Mesenchymal stem cell (in vitro differentiated cells and primary cell): ENCODE measurements around the gene STX16.

Experiments
- DNase-seq: peaks from one replicate; pipeline ENCODE4 v3.0.0-alpha.2; 2013
- H2AFZ ChIP-seq: one replicate; pipeline ENCODE4 v1.6.1; 2013; ENCODE audit warnings: low read depth, mild to moderate bottlenecking, control low read depth, inconsistent platforms, low read length, moderate library complexity
- H2AK5ac ChIP-seq: 2 replicates; pipeline ENCODE4 v1.6.1; 2013; ENCODE audit warnings: low read length, moderate library complexity, mild to moderate bottlenecking, inconsistent platforms; ENCODE audit not compliant: severe bottlenecking
- H2BK120ac ChIP-seq: one replicate; pipeline ENCODE4 v1.6.1; 2013; ENCODE audit warnings: low read depth, mild to moderate bottlenecking, inconsistent platforms, low read length, moderate library complexity
- H2BK12ac ChIP-seq, 2 experiments: one replicate each; pipeline ENCODE4 v1.6.1; 2013; ENCODE audit warnings: inconsistent platforms in 2 of 2, low read length in 2 of 2, mild to moderate bottlenecking in 2 of 2, moderate library complexity in 2 of 2, control low read depth in 1 of 2
- H2BK15ac ChIP-seq: one replicate; pipeline ENCODE4 v1.6.1; 2013; ENCODE audit warnings: mild to moderate bottlenecking, low read depth, inconsistent platforms; ENCODE audit not compliant: poor library complexity, severe bottlenecking
- H2BK5ac ChIP-seq: 2 replicates; pipeline ENCODE4 v1.6.1; 2013; ENCODE audit warnings: low read depth, mild to moderate bottlenecking, low read length, control low read depth, inconsistent platforms; ENCODE audit not compliant: poor library complexity, severe bottlenecking
- H3K14ac ChIP-seq, 2 experiments: one replicate each; pipeline ENCODE4 v1.6.1; 2013; ENCODE audit warnings: inconsistent platforms in 2 of 2, low read length in 2 of 2, control low read depth in 1 of 2, mild to moderate bottlenecking in 1 of 2, moderate library complexity in 1 of 2
- H3K18ac ChIP-seq, 2 experiments: one replicate each; pipeline ENCODE4 v1.6.1; 2013; ENCODE audit warnings: inconsistent platforms in 2 of 2, low read length in 2 of 2, control low read depth in 1 of 2, low read depth in 1 of 2, mild to moderate bottlenecking in 1 of 2
- H3K23ac ChIP-seq, 2 experiments: one replicate each; pipeline ENCODE4 v1.6.1; 2013; ENCODE audit warnings: inconsistent platforms in 2 of 2, low read length in 2 of 2, mild to moderate bottlenecking in 2 of 2, moderate library complexity in 2 of 2, control low read depth in 1 of 2
- H3K27ac ChIP-seq: 2 replicates; pipeline ENCODE4 v1.5.1; 2013; ENCODE audit warnings: mild to moderate bottlenecking, moderate library complexity, low read length, control low read depth, inconsistent platforms; ENCODE audit not compliant: poor library complexity, severe bottlenecking
- H3K27me3 ChIP-seq, 2 experiments: 2 replicates each; pipeline versions ENCODE4 v1.6.1 to v1.7.0; 2013; ENCODE audit warnings: low read length in 2 of 2, mild to moderate bottlenecking in 2 of 2, moderate library complexity in 2 of 2, control low read depth in 1 of 2, inconsistent platforms in 1 of 2; ENCODE audit not compliant: control insufficient read depth in 1 of 2, insufficient read depth in 1 of 2
- H3K36me3 ChIP-seq, 2 experiments: 2 replicates each; pipeline versions ENCODE4 v1.6.1 to v1.7.0; 2013; ENCODE audit warnings: low read length in 2 of 2, control low read depth in 1 of 2, inconsistent platforms in 1 of 2, low read depth in 1 of 2, mild to moderate bottlenecking in 1 of 2; ENCODE audit not compliant: insufficient read depth in 2 of 2, control insufficient read depth in 1 of 2
- H3K4ac ChIP-seq, 2 experiments: one replicate each; pipeline ENCODE4 v1.6.1; 2013; ENCODE audit warnings: inconsistent platforms in 2 of 2, low read length in 2 of 2, mild to moderate bottlenecking in 2 of 2, moderate library complexity in 2 of 2, control low read depth in 1 of 2, low read depth in 1 of 2
- H3K4me1 ChIP-seq: 2 replicates; pipeline ENCODE4 v1.6.1; 2013; ENCODE audit warnings: low read depth, low read length, control low read depth; ENCODE audit not compliant: control insufficient read depth, insufficient read depth
- H3K4me2 ChIP-seq: 2 replicates; pipeline ENCODE4 v1.6.1; 2013; ENCODE audit warnings: low read length, mild to moderate bottlenecking, inconsistent platforms; ENCODE audit not compliant: poor library complexity, severe bottlenecking
- H3K4me3 ChIP-seq, 2 experiments: 2 replicates each; pipeline versions ENCODE4 v1.5.1 to v1.7.0; 2013; ENCODE audit warnings: low read length in 2 of 2, mild to moderate bottlenecking in 2 of 2, control low read depth in 1 of 2, low read depth in 1 of 2; ENCODE audit not compliant: insufficient read depth in 1 of 2
- H3K79me1 ChIP-seq: replicated peaks from 2 replicates; pipeline ENCODE4 v1.6.1; 2013; ENCODE audit warnings: mild to moderate bottlenecking, control low read depth, low read length, inconsistent platforms; ENCODE audit not compliant: poor library complexity, severe bottlenecking
- H3K9ac ChIP-seq: 2 replicates; pipeline ENCODE4 v1.7.0; 2013; ENCODE audit warnings: mild to moderate bottlenecking, low read length, moderate library complexity
- H3K9me3 ChIP-seq: 2 replicates; pipeline ENCODE4 v1.7.0; 2013; ENCODE audit warnings: mild to moderate bottlenecking, low read length; ENCODE audit not compliant: control insufficient read depth
- H4K8ac ChIP-seq: one replicate; pipeline ENCODE4 v1.6.1; 2013; ENCODE audit warnings: inconsistent platforms, mild to moderate bottlenecking, low read length, moderate library complexity
- H4K91ac ChIP-seq: one replicate; pipeline ENCODE4 v1.6.1; 2013; ENCODE audit warnings: mild to moderate bottlenecking, low read length, inconsistent platforms
- WGBS: methylation state at CpG from one replicate; pipeline ENCODE4 v1.1.7; 2013; ENCODE audit warnings: mixed read lengths; 5-methylcytosine and 5-hydroxymethylcytosine counted together

Gene STX16

GRCh38 chr20:58633161-58634053 lies 17.7 kb upstream of the STX16 start:
- Histone ChIP-seq H3K18ac (no peak overlapping the region), H3K4me2 (no peak overlapping the region), H3K14ac (no peak overlapping the region), H3K9ac (no peak overlapping the region), H3K9me3 (no peaks in the 10 kb centered on the region), H3K4ac (no peak overlapping the region), H3K4me3 (no peak overlapping the region), H3K23ac (no peak overlapping the region), H4K8ac (no peak overlapping the region), H2BK15ac (peak overlapping the region; percentile 48), H3K36me3 (no peaks in the 10 kb centered on the region), H3K27ac (no peak overlapping the region), H2BK5ac (no peak overlapping the region), H3K79me1 (no peaks in the 10 kb centered on the region), H3K4me1 (peaks cover 12% of the 10 kb centered on the region), H2AFZ (no peak overlapping the region), H3K27me3 (peaks cover 0 to 3% of the 10 kb centered on the region in 2 experiments), H2BK120ac (no peak overlapping the region), H2AK5ac (no peak overlapping the region), H2BK12ac (peak overlapping the region; percentile 10 to 19), H4K91ac (no peak overlapping the region)
- DNase-seq = no peak
- WGBS = 98% methylated on average over 8 of the region's 10 CpGs

- H3K9me3 ChIP-seq = no peaks in the 10 kb centered on the region
- no peak overlapping the region for H3K4me2 ChIP-seq
- 91% methylated on average over 17 of the region's 17 CpGs for WGBS
- peak overlapping the region in 1 of 2 experiments; percentile 2 for H2BK12ac ChIP-seq
- peaks cover 12% of the 10 kb centered on the region for H3K4me1 ChIP-seq
- no peak overlapping the region for H2AFZ ChIP-seq
- H3K27me3 ChIP-seq = peaks cover 0 to 3% of the 10 kb centered on the region in 2 experiments
- no peak overlapping the region for H3K4ac ChIP-seq
- no peaks in the 10 kb centered on the region for H3K36me3 ChIP-seq
- no peak overlapping the region for H4K8ac ChIP-seq
- no peak overlapping the region for H2BK120ac ChIP-seq
- no peak overlapping the region for H2AK5ac ChIP-seq
- H2BK15ac ChIP-seq = no peak overlapping the region
- H3K23ac ChIP-seq = no peak overlapping the region
- no peaks in the 10 kb centered on the region for H3K79me1 ChIP-seq
- H3K4me3 ChIP-seq = no peak overlapping the region
- no peak overlapping the region for H3K9ac ChIP-seq
- peak overlapping the region in 1 of 2 experiments; percentile 49 for H3K14ac ChIP-seq
- H3K27ac ChIP-seq = no peak overlapping the region
- no peak overlapping the region for H2BK5ac ChIP-seq
- DNase-seq = no peak
- peak overlapping the region in 1 of 2 experiments; percentile 29 for H3K18ac ChIP-seq
- no peak overlapping the region for H4K91ac ChIP-seq
These were observed 17.0 kb upstream of the STX16 start for GRCh38 chr20:58634059-58634458.

- peak overlapping the region; percentile 37 for H4K8ac ChIP-seq
- H2AK5ac ChIP-seq = no peak overlapping the region
- no peak overlapping the region for H3K23ac ChIP-seq
- H3K36me3 ChIP-seq = no peaks in the 10 kb centered on the region
- H3K9me3 ChIP-seq = no peaks in the 10 kb centered on the region
- no peak overlapping the region for H3K4me3 ChIP-seq
- H3K79me1 ChIP-seq = no peaks in the 10 kb centered on the region
- peak overlapping the region; percentile 72 for H4K91ac ChIP-seq
- no peak overlapping the region for H3K4me2 ChIP-seq
- peak overlapping the region in 1 of 2 experiments; percentile 26 for H3K14ac ChIP-seq
- peak overlapping the region in 1 of 2 experiments; percentile 18 for H3K18ac ChIP-seq
- H3K27me3 ChIP-seq = peaks cover 0 to 3% of the 10 kb centered on the region in 2 experiments
- no peak overlapping the region for H2BK120ac ChIP-seq
- no peak overlapping the region for H3K9ac ChIP-seq
- H3K4me1 ChIP-seq = peaks cover 10% of the 10 kb centered on the region
- WGBS = 71% methylated on average over 24 of the region's 26 CpGs
- H2BK5ac ChIP-seq = no peak overlapping the region
- peak; percentile 56 for DNase-seq
- no peak overlapping the region for H2AFZ ChIP-seq
- H2BK12ac ChIP-seq = peak overlapping the region in 1 of 2 experiments; percentile 23
- H2BK15ac ChIP-seq = no peak overlapping the region
- H3K27ac ChIP-seq = no peak overlapping the region
- H3K4ac ChIP-seq = no peak overlapping the region
These were observed 16.4 kb upstream of the STX16 start for GRCh38 chr20:58634521-58635278.

DNA sequence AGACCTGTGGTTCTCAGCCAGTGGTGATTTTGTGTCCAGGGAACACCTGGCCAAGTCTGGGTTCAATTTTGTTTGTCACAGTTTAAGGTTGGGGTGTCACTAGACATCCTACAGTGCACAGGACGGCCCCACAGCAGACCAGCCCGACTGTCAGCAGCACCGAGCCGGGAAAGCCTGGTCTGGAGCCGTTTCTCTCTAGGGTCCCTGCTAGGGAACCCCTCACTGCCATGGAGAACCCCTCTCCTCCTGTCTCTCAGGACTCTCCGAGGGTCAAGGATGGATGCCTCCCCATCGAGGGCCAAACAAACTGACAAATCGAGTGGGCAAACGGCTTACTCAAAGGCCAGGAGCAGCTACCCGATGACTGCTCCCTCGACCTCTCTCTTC lies 15.8 kb upstream of the STX16 start:
- WGBS = 93% methylated on average over 9 of the region's 11 CpGs
- no peak overlapping the region for H3K4ac ChIP-seq
- no peak overlapping the region for H3K14ac ChIP-seq

More for the DNA sequence above, 15.8 kb upstream of the STX16 start:
- H3K4me2 ChIP-seq = no peak overlapping the region
- no peak overlapping the region for H2AFZ ChIP-seq
- H3K4me3 ChIP-seq = no peak overlapping the region
- peaks cover 7% of the 10 kb centered on the region for H3K4me1 ChIP-seq
- H3K9me3 ChIP-seq = no peaks in the 10 kb centered on the region
- no peak overlapping the region for H4K91ac ChIP-seq
- no peaks in the 10 kb centered on the region for H3K36me3 ChIP-seq
- peak overlapping the region in 1 of 2 experiments; percentile 23 for H2BK12ac ChIP-seq
- no peak overlapping the region for H4K8ac ChIP-seq
- no peak overlapping the region for H3K27ac ChIP-seq
- no peak overlapping the region for H2BK5ac ChIP-seq
- no peak overlapping the region for H2BK120ac ChIP-seq
- H2BK15ac ChIP-seq = no peak overlapping the region
- H3K23ac ChIP-seq = no peak overlapping the region
- no peak for DNase-seq
- H3K18ac ChIP-seq = peak overlapping the region in 1 of 2 experiments; percentile 18
- peaks cover 0 to 3% of the 10 kb centered on the region in 2 experiments for H3K27me3 ChIP-seq
- no peak overlapping the region for H3K9ac ChIP-seq
- H3K79me1 ChIP-seq = no peaks in the 10 kb centered on the region
- no peak overlapping the region for H2AK5ac ChIP-seq
